Measurements from ENCODE around the gene SOAT1. TPM values are rescaled to one million over a fixed set of nuclear protein-coding genes. Genes with fewer than 3 reads are reported as not detected.
"Not testable (repeated sequence)": the region's sequence is repeated elsewhere in the genome, so short reads cannot be mapped to it uniquely, and the experiment has no call there.

The SOAT1 gene
- total RNA-seq, 2 donors from 2014 or later: 34.2 to 41.9 TPM

DNA sequence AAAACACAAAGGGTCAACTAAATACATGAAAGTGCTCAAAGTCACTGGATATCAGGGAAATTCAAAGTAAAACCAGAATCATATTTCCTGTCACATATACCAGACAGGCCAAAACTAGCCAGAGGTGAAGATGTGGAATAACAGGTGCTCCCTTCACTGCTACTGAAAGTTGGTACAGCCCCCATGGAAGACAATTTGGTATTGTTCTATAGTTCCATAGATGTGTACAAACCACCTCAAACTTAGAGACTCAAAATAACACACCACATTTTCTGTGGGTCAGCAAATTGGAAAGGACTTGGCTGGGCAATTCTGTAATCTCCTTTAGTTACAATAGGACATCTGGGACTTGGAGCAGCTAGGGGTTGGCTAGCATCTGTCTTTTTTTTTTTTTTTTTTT, 24.5 kb upstream of the SOAT1 start:
- no peak overlapping the region for H3K9ac ChIP-seq (ENCODE audit: extremely low read depth, low read length, poor library complexity, severe bottlenecking)
- no peaks in the 10 kb centered on the region for H3K4me1 ChIP-seq (ENCODE audit: control insufficient read depth, insufficient read depth, low read length)
- H3K9me3 ChIP-seq (ENCODE audit: control insufficient read depth, low read length): no peaks in the 10 kb centered on the region
- H3K4me3 ChIP-seq (ENCODE audit: low read length): no peak overlapping the region
- H3K36me3 Mint-ChIP-seq (ENCODE audit: low read depth): no peaks in the 10 kb centered on the region
- no peak for DNase-seq
- TF ChIP-seq, protein P1, sequence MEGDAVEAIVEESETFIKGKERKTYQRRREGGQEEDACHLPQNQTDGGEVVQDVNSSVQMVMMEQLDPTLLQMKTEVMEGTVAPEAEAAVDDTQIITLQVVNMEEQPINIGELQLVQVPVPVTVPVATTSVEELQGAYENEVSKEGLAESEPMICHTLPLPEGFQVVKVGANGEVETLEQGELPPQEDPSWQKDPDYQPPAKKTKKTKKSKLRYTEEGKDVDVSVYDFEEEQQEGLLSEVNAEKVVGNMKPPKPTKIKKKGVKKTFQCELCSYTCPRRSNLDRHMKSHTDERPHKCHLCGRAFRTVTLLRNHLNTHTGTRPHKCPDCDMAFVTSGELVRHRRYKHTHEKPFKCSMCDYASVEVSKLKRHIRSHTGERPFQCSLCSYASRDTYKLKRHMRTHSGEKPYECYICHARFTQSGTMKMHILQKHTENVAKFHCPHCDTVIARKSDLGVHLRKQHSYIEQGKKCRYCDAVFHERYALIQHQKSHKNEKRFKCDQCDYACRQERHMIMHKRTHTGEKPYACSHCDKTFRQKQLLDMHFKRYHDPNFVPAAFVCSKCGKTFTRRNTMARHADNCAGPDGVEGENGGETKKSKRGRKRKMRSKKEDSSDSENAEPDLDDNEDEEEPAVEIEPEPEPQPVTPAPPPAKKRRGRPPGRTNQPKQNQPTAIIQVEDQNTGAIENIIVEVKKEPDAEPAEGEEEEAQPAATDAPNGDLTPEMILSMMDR (conservative IDR thresholded peaks at IDR 0.05): no peak
- H3K27ac Mint-ChIP-seq: no peak overlapping the region
- H3K27me3 Mint-ChIP-seq (ENCODE audit: insufficient read depth): no peaks in the 10 kb centered on the region
- no peak overlapping the region for H3K4me3 Mint-ChIP-seq
- H3K9me3 Mint-ChIP-seq: peaks cover 5% of the 10 kb centered on the region
- H3K36me3 ChIP-seq (ENCODE audit: control insufficient read depth, insufficient read depth, low read length): no peaks in the 10 kb centered on the region
- no peak overlapping the region for H3K27ac ChIP-seq (ENCODE audit: low read depth, low read length)
- H3K4me1 Mint-ChIP-seq: no peaks in the 10 kb centered on the region
- no peaks in the 10 kb centered on the region for H3K27me3 ChIP-seq (ENCODE audit: control insufficient read depth, insufficient read depth, low read length, poor library complexity, severe bottlenecking)

DNA sequence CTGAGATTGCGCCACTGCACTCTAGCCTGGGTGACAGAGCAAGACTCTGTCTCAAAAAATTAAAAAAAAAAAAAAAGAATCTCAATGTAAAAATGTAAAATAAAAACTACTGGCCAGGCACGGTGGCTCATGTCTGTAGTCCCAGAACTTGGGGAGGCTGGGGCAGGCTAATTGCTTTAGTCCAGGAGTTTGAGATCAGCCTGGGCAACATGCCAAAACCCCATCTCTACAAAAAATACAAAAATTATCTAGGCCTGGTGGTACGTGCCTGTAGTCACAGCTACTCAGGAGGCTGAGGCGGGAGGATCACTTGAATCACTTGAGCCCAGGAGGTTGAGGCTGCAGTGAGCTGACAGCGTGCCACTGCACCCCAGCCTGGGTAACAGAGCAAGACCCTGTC, 19.2 kb upstream of the SOAT1 start:
- H3K4me1 ChIP-seq (ENCODE audit: control insufficient read depth, insufficient read depth, low read length); H3K9ac ChIP-seq (ENCODE audit: extremely low read depth, low read length, poor library complexity, severe bottlenecking); H3K4me1 Mint-ChIP-seq; H3K27me3 ChIP-seq (ENCODE audit: control insufficient read depth, insufficient read depth, low read length, poor library complexity, severe bottlenecking); H3K27ac ChIP-seq (ENCODE audit: low read depth, low read length); DNase-seq; H3K27me3 Mint-ChIP-seq (ENCODE audit: insufficient read depth); H3K4me3 ChIP-seq (ENCODE audit: low read length); H3K36me3 ChIP-seq (ENCODE audit: control insufficient read depth, insufficient read depth, low read length); H3K36me3 Mint-ChIP-seq (ENCODE audit: low read depth); H3K27ac Mint-ChIP-seq; H3K4me3 Mint-ChIP-seq; H3K9me3 ChIP-seq (ENCODE audit: control insufficient read depth, low read length): not testable (repeated sequence)
- H3K9me3 Mint-ChIP-seq: peaks cover 12% of the 10 kb centered on the region
- WGBS, 2 experiments (ENCODE audit: insufficient coverage in 1 of 2, insufficient read length in 1 of 2): 96 to 100% methylated on average over 1 to 4 of the region's 5 CpGs

DNA sequence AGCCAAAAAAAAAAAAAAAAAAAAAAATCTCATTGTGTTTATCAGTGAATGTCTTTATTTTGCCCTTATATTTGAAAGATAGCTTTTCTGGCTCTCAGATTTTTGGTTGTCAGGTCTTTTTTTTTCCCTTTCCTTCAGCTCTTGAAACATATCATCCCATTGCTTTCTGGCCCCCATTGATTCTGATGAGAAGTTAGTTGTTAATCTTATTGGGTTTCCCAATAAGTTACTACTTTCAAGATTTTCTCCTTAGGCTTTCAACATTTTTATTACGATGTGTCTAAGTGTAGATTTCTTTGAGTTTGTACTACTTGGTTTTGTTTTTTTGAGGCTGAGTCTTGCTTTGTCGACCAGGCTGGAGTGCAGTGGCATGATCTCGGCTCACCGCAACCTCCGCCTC, 14.7 kb upstream of the SOAT1 start:
- Histone ChIP-seq H3K27me3 (ENCODE audit: control insufficient read depth, insufficient read depth, low read length, poor library complexity, severe bottlenecking) (no peaks in the 10 kb centered on the region), H3K9me3 (ENCODE audit: control insufficient read depth, low read length) (peaks cover 13% of the 10 kb centered on the region), H3K36me3 (ENCODE audit: control insufficient read depth, insufficient read depth, low read length) (no peaks in the 10 kb centered on the region), H3K4me3 (ENCODE audit: low read length) (no peak overlapping the region), H3K9ac (ENCODE audit: extremely low read depth, low read length, poor library complexity, severe bottlenecking) (no peak overlapping the region), H3K4me1 (ENCODE audit: control insufficient read depth, insufficient read depth, low read length) (no peaks in the 10 kb centered on the region), H3K27ac (ENCODE audit: low read depth, low read length) (no peak overlapping the region)
- WGBS, 2 experiments (ENCODE audit: insufficient coverage in 1 of 2, insufficient read length in 1 of 2): 98 to 100% methylated on average over 4 to 5 of the region's 5 CpGs
- Mint-ChIP-seq H3K27me3 (ENCODE audit: insufficient read depth) (no peaks in the 10 kb centered on the region), H3K4me3 (no peak overlapping the region), H3K9me3 (peaks cover 21% of the 10 kb centered on the region), H3K27ac (no peak overlapping the region), H3K4me1 (peaks cover 7% of the 10 kb centered on the region), H3K36me3 (ENCODE audit: low read depth) (peaks cover 2% of the 10 kb centered on the region)
- TF ChIP-seq, protein P1 (conservative IDR thresholded peaks at IDR 0.05): no peak
- no peak for DNase-seq

DNA sequence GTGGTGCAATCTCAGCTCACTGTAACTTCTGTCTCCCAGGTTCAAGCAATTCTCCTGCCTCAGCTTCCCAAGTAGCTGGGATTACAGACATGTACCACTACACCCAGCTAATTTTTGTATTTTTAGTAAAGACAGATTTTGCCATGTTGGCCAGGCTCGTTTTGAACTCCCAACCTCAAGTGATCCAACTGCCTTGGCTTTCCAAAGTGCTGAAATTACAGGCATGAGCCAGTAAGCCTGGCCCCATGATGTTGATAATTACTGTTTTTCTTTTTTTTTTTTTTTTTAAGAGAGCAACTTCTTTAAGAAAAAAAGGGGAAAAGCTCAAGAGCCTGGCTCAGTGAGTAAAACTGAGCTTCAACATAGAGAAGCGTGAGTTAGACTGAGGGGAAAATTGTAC, 9.6 kb upstream of the SOAT1 start:
- no peak for DNase-seq
- WGBS, 2 experiments (ENCODE audit: insufficient coverage in 1 of 2, insufficient read length in 1 of 2): 83 to 96% methylated on average over 2 of the region's 2 CpGs
- TF ChIP-seq, protein P1 (conservative IDR thresholded peaks at IDR 0.05): no peak
- Histone ChIP-seq H3K27ac (ENCODE audit: low read depth, low read length) (no peak overlapping the region), H3K4me3 (ENCODE audit: low read length) (no peak overlapping the region), H3K9ac (ENCODE audit: extremely low read depth, low read length, poor library complexity, severe bottlenecking) (no peak overlapping the region), H3K4me1 (ENCODE audit: control insufficient read depth, insufficient read depth, low read length) (peaks cover 3% of the 10 kb centered on the region), H3K9me3 (ENCODE audit: control insufficient read depth, low read length) (peaks cover 9% of the 10 kb centered on the region), H3K36me3 (ENCODE audit: control insufficient read depth, insufficient read depth, low read length) (no peaks in the 10 kb centered on the region), H3K27me3 (ENCODE audit: control insufficient read depth, insufficient read depth, low read length, poor library complexity, severe bottlenecking) (no peaks in the 10 kb centered on the region)
- Mint-ChIP-seq H3K4me3 (no peak overlapping the region), H3K4me1 (peaks cover 19% of the 10 kb centered on the region), H3K27me3 (ENCODE audit: insufficient read depth) (no peaks in the 10 kb centered on the region), H3K36me3 (ENCODE audit: low read depth) (peaks cover 2% of the 10 kb centered on the region), H3K27ac (no peak overlapping the region), H3K9me3 (peaks cover 12% of the 10 kb centered on the region)
